ENCODE results near the gene GADD45G.

The GADD45G gene

DNA sequence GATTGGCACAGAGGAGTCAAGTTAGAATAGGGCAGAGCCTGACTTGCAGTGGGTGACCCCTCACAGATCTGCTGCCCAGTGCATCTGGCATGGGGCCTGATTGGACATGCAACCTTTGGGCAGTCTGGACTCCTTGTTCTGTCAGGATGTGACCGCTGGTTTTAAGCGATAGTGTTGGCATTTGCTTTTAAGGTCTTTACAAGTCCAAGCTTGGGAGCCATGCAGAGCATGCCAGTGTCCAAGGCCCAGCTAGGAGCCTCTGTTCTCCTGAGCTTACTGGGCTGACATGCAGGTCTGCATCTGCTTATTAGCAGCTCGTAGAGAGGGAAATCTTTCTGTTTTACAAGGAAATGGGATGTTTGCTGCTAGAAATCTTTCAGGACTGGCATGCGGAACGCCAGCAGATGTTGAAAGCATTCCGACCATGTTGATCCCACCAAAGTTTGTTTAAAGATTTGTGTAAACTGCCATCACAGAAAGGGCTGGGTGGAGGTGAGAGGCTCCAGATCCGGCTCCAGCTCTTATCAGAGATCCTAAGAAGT is 27.5 kb downstream of the GADD45G start:
- no peak for DNase-seq

DNA sequence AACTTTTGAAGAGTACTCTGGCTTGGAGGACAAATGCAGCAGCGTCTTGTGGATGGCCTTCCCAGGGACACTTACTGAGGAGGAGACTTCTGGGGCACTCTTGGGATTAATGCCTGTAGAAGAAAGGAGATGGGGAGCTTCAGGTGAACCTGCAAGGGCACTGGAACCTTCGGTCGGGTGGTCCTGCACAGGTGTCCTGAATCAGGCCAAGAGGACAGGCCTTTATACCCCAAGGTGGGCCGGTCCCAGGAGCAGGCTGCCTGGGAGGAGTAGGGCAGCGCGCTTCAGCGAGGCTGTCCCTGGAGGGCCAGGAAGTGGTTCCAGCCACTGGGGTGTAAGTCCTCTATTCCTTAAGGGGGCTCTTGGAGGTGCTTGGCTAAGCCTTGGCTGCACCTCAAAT is 27.9 kb downstream of the GADD45G start:
- no peak for DNase-seq

DNA sequence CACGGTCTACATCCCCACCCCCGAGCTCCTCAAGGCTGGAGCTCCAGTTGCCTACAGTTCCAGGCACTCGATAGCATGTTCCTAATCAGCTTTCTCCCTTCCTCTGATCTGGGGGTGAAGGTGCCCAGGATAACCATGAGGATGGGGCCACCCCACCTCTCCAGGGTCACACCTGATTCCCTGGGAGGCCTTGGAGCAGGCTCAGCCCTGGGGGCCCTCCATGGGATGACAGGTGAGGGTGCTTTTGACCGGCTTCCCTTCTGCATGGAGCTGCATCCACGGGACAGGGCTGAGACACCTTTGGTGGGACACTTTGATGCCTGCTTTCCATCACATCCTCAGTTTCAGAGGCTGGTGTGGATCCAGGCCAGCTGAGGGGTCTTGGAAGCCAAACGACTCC is 28.6 kb downstream of the GADD45G start:
- no peak for DNase-seq

DNA sequence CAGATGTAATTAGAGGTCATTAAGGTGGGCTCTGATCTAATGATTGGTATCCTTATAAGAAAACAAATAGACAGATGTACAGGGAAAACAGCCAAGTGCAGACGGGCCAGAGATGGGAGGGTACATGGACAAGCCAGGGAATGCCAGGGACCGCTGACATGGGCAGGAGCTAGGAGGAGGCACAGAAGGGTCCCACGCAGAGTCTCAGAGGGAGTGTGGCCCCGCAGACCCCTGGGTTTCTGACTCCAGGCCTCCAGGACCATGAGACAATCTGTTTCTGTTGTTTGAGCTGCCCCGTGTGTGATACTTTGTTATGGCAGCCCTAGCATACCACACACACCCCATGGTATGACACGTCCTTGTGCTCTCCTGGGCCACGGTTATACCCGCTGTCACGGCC is 29.1 kb downstream of the GADD45G start:
- no peak for DNase-seq

DNA sequence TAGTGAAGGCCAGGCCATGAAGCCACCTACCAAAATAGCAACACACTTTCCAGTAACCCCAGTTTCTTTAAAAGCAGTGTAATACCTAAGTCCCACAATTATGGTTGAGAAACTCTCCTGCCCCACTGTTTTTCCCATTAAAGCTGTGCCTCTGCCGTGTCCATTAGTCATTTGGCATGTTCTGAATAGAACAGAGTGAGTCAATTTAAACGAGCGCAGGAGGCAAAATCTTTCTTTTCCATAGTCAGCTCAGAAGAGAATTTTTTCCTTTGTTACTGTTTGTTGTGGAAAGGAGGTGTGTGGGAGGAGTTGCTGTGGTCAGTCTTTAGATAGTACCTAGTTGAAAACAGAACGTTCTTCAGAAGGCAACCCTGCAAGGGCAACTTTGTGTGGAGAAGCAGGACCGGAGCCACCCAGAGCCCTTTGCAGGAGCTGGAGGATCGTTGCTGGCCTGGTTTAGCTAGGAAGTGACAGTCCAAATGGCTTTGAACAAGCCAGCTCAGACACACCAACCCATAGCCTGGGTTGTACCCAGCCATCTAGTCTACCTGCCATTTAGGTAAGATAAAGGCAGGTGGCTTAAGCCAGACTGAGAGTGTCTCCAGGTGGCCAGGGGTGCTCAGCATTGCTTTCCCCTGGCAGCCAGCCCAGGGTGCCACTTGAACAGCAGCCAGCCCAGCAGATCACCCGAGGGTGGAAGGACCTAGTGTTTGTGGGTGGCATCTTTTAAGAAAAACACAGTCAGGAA is 30.4 kb downstream of the GADD45G start:
- DNase-seq: no peak

DNA sequence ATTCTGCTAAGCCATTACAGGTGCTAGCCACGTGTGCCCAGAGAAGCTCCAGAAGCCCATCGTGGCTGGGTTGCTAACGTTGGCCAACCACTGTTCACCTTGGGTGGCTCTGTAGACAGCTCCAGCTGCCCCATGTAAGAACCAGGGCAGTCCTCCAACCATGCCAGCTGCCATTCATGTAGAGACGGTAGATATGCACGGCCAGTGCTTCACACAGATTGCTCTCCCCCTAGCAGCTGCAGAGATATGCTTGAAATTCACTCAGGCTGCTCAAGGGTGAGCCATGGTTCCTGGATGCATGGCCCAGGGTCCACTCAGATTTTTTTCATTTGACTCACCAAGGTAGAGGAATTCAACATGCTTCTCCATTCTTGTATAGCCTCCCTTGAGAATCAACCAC is 31.0 kb downstream of the GADD45G start:
- no peak for DNase-seq

DNA sequence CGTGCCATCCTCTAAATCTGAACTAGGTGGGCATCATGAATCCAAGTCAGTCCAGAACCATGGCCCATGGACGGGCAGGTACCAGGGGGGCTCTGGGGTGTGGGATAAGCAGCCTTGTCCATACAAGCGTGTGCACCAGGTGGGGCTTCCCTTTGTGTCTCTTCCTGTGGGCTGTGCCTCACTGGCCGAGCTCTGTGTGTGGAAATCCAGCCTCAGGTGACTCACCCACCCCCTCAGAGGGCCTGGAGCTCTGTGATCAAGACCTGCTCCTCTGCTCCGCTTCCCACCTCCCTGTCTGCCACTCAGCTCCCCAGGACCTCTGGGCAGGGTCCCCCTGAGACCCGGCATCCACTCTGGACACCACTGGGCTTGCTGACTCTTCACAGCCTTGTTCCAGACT is 33.0 kb downstream of the GADD45G start:
- DNase-seq: no peak

DNA sequence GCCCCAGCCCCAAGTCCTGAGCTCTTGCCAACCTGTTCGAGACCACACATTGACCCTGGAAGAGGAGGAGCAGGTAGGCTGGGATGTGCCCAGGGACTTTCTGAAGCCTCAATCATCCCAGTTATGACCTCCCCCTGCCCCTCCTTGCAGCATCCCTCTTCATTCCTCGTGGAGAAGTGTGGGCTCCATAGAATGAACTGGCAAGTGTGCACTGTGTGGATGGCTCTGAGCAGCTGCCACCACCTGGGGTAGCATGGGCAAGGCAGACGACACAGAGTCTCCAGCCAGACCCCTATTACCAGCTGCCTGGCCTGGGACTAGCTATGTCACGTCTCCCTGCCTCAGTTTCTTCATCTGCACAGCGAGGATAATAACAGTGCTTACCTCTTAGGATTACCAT is 33.5 kb downstream of the GADD45G start:
- DNase-seq: no peak

DNA sequence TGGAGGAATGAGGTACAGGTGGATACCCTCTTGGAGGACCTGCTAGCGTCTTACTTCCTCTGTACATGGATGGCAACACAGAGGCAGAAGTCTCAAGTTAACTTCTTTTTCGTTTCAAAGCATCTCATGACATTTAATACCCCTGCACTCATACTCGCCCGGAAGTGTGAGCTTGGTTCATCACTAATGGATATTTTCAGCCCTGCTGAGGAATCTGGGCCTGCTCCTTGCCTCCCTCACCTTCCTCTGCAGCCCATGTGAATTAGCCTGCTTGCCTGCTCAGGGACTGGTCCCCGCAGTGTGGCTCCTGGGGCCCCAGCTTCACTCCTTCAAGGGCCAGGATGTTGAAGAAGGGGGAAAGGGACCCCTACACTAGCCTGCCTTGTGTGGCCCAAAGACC is 34.1 kb downstream of the GADD45G start:
- DNase-seq: no peak

DNA sequence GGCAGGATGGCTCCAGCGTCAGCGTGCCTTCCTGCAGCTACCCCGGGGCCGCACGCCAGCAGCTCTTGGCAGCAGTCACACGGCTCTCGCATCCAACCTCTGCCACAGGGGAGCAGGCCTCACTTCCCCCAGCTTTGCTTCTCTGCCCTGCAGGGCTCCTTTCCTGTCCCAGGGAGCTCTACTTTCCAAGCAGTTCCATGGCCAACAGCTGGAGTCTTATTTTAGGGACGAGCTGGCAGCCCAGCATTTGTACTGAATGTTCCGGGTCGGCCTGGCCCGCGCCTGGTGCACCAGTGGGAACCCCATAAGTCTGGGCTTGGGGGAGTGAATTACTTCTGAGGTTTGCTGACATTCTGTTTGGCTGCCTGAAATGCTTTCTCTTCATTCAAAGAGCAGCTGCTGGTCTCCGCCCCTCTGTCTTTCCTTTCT is 34.6 kb downstream of the GADD45G start:
- DNase-seq: no peak

DNA sequence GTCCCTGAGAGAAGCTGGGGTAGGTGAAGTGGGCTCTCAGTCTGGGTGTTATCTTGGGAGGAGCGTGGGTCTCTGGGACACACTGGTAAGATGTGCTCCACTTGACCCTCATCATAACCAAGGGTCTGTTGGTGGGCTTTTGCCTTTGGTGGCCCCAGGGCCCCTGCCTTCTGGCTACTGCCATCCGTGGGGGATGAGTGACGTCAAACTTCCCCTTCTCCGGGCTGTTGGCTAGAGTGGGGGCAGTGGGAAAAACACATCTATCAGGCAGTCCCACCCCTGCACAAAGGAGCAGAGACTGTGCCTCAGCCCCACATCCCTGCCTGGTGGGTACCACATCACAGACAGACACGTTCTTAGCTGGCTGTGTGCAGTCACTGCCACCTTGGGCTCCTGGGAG is 35.1 kb downstream of the GADD45G start:
- DNase-seq: no peak

DNA sequence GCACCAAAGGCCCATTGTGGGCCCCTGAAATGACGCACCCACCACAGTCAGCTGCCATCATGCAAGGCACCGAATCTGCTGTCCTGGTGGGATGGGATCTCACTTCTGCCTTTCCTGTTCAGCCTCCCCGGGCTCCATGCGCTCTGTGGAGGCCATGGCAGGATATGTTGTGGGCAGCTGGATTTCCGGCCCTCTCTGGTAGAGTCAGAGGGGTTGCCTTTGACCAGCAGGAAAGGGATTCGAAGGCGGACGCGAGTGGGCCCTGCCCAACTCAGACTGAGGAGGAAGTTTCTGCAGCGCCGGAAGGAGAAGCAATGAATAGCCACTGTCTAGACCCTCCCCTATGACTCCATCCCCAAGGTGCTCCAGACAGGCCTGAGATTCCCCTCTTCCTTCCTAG is 35.5 kb downstream of the GADD45G start:
- no peak for DNase-seq

DNA sequence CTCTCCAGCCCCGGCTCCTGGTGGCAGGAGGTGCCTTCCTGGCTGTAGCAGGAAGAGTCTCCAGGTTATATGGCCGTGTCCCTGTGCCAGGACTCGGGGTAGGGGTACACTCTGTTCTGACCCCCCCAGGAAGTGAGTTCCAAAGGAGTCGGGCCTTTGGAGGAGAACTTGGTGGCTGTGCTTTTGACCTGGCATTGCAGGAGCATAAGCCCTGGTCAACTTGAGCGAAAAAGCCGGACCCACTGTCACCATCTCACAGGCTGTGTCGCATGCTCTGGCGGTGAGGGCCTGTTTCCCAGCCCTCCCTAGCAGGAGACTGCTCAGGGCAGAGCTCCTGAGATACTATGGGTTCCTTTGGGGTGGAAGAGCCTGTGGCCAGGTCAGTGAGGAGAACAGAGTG is 36.0 kb downstream of the GADD45G start:
- DNase-seq: no peak

DNA sequence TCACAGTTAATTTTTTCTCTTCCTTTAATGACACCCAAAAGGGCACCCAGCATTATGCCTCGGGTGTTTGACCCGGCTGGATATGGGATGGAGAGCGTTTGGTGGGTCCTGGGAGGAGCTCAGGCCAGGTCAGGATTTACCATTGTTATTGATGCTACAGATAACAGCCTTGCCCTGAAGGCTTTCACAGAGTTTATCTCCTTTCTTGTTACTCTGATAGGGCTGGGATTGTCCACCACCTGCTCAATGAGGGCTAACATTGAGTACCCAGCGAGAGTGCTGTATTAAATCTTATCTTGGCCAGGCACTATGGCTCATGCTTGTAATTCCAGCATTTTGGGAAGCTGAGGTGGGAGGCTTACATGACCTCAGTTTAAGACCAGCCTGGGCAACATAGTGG is 37.2 kb downstream of the GADD45G start:
- DNase-seq: no peak

DNA sequence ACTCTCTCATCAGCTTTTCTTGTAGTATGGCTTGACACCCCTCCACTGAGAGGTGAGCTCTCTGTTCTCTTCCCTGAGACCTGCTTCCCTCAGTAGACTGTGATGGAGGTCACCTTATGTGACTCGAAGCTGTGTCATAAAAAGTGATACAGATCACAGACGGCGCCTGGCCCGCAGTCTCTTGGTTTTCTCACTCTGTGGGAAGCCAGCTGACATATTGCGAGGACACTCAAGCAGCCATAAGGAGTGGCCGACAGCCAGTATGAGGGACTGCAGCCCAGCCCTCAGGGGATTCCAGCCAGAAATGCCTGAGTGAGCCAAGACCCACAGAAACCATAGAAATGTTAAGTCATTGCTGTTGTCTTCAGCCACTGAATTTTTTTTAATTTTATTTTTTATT is 38.0 kb downstream of the GADD45G start:
- no peak for DNase-seq

DNA sequence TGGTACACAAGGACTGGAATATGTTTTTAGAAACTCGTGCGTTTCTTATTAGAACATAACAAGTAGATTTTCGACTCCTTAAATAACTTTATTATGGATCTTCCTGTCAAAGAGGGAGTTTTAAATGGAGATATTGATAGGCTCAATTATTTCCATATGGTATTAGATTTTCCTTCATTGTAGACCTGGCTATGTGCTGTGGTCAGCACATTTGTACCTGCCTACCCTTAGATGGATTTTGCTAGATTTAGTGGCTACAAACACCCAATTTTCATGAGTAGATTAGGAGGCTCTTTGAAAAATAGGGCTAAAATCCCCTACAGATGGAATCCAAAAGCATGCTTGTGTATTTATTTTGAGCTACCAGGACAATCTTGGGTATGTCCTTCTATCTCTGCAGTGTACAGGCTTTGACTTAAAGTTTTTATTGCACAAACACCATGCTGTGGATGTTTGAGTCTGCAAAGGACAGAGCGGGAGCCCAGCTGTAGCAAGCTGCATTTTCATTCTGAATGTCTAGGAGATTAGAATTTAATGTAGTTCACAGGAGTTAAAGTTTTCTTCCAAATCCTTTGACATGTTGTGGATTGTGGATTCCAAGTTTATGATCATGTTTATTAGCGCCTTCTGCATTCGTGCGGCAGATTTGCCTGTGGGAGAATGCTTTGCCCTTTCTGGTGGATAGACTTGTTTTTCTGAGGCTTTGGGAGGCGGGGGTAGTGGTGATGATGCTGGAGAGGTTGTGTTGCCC is 41.6 kb downstream of the GADD45G start:
- DNase-seq: no peak

DNA sequence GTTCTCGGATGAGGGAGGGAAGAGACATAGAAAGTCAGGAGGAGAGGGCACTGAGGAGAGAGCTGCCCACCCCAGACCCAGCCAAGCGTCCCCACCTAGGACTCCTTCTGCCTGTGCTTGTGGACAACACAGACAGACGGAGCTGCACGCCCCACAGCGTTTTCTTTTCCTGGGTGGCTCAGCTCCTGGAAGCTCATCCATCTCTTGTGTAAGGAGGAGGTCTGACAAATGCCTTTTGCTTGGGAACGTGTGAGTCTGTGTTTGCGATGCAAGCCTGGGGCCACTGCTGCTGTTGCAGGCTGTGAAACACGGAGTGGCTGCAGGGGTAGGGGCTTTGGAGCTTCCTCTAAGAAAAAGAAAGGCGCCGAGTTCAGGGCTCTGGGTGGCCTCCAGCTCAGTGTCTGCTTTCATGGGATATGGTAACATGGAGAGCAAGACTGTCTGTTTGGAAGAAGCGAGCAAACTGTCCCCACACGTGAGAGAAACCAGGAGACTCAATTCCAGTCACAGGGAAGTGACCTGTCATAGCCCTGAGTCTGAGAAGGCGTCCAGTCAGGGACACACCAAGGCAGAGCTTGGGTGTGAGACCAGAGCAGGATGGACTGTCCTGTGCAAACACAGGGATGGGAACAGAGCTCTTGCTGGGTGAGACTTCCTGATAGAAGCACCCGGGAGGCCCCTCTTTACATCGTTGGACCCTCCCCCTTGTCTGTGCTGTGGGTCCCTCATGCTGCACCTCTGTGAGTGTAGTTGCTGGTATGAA is 42.7 kb downstream of the GADD45G start:
- DNase-seq: no peak

DNA sequence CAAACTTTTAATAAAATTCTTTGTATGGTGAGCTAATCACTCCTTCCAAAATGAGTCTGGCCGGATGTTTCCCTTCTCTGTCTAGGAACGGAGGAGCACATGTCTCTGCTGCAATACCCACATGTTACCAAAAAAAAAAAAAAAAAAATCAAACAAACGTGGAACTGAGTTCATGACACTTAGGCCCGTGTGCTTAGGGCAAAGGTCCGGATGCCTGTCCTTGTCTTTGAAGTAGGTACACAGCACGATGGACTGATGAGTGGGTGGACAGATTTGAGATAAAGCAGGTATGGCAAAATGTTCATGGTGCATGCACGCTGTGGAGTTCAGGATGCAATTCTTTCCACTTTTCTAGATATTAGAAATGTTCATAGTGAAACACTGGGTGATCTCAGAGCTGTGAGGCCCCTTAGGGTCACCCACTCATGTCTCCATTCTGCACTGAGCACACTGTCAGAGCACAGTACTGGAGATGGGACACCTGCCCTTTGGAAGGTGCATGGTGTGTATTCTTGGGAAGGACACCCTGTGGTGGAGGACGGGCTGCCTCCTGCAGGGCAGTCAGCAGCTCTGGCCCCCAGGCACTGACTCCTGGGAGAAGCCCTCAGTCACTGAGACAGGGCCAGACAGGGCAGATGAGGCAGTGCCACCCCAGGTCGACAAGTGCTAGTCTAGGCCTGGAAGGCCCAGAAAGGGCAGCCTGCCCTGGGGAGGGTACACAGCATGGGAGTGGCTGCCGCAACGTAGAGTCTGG is 43.6 kb downstream of the GADD45G start:
- no peak for DNase-seq

DNA sequence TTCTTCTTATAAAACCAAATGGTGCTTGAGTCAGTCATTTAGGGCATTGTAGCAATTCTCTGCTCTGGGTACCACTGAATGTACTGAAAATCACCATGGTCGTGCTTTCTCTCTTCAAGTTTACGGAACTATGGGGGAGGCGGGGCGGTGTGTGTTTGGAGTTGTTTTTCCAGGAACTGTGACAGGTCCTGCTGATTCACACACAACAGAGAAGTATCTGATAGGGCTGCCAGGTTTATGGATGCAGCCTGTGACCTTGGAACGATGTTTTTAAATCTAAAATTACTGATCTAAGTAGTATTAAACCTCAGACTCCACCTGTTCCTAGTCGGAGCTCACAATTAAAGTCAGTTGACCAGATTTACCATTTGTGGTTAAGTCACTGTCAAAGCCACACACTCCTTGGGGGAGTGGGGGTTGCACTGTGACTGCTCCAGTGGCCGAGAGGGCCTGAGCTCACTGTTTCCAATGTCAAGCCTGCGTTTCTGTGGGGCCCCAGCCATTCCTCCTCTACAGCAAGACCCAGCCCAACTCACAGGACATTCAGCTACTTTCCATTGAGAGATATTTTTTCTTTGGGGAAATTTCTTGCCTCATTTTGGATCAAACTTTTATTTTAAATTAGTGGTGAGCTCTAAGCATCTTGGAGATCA is 44.4 kb downstream of the GADD45G start:
- DNase-seq: no peak

DNA sequence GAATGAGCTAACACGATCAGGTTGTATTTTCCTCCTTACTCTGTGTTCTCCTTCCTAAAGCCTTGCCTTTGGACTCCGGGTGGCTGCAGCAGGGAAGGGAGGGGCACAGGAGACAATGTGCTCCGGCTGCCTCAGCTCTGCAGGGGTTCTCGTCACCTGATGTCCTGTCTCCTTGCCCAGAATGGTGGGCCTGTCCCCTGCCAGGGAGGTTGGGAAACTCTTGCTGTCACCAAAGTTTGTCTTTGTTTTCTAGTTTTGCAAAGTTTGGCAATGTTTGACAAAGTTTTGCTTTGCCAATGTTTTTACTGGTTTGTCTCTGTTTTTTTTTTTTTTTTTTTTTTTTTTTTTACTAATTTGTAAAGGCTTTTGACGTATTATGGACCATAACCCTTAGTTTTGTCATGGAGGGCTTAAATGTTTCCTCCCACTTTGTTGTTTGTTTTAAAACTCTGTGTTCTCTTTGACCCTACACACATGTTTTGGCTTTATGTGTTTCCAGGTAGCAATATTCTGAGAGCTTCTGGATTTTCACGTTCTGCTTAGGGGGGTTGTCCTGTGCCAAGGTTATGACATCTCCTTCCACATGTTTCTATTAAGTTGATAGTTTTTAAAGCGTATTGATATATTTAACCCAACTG is 49.3 kb downstream of the GADD45G start:
- DNase-seq: no peak

DNA sequence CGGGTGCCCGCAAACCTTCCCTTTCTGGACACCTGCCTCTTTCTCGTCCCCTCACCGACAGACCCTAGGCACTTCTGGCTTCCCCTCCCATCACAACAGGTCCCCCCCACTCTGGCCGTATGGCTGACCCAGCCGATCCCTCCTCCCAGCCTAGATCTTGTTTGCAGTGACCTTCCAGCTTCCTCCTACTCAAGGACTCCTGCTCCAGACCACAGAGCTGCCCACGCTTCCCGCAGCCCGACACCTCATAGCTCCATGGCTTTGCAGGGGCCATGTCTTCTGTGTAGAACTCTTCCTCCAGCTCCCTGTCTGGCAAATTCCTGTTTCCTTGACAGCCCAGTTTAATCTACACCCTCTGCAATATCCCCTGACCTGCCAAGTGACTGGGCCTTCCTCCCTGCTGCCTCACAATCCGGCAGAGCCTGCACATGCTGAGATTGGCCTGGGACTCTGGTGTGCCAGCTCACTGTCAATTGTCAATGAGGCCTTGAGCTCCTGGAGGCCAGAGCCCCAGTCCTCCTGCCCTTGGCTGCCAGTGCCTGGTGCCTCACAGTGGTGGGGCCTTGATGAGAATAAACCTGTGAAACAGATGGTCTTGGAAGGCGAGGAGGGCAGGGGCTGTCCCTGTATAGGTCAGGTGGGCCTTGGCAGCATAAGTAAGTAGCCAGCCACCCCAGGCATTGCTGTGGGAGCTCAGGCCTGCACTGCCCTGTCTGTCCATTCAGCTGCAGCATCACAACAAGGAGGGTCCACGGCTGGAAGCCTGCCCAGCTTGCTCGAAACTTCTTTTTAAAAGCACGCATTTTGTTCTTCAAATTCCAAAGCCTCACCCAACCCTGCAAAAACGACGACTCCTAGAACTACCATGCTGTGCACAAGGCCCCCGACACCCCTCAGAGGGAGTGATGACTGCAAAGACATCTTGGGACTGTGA is 50.5 kb downstream of the GADD45G start:
- no peak for DNase-seq

Data from stimulated activated CD4-positive, alpha-beta T cell treated with anti-CD3 and anti-CD28 coated beads, Interleukin-4, amount 100 ng/mL, for 1 hour (primary cell).